Measurements from ENCODE around the gene NISCH.
A peak's percentile ranks its signal among the peaks of the same experiment; 100 is the strongest.

The NISCH gene

DNA sequence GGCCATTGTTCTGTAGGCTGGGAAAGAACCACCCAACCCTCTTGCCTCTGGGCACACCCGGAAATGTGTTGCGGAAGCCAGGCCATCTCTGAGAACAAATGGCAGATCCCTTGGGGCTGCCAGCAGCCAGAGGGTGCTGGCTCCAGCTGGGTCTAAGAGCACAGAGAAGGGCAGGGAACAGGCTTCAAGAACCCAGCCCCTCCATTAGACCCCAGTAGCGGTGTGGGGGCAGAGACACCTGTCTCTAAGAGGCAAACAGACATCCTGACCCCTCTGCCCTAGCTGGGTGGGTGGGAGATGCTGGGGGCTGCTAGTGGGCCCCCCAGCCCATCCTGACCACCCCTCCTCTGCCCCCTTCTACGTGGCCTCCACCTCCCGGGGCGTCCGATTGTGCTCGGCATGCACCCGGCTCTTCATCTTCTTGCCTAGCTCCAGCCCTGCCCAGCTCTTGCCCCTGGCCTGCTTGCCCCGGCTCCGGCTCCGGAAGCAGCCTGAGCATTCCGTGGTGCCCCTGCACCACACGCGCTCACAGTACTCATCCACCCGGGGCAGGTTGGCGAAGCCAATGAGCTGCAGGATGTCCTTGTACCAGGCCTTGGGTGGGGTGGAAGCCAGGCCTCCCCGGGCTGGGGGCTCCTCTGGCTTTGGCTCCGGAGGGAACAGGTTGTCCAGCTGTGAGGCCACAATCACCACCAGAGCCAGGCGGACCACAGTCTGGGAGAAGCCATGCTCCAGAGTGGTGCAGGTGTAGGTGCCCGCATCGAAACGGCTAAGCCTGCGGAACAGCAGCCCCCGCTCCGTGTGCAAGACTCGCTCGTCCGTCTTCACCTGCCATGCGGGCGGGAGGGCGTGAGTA is 19.9 kb upstream of the NISCH start:
- DNase-seq: no peak

DNA sequence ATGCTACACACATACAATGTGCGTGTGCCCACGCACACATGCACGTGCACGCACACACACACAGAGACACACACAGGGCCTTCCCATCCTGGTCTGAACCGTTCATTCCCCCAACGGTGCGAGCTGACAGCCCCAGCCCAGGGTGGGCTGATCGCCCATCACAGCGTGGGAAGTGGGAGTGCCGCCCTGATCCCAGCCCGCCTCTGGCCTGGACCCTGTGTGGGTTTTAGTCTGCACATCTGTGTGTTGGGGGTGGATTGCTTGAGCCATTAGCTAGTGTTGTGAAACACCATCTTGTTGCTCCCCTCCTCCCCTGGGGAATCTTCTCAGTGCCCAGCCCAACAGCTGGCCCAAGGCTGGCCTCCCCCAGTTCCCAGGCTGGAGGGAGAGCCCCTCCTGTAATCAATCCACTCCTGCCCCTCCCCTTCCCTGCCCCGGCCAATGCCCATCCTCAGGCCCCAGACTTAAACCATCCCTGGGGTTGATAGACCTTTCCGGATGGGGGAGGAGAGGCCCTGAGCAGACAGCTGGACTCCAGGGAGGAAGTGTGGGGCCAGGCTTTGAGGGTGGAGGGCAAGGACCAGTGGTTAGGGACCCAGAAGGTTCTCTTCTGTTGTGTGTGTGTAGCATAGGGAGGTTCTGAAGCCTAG is 18.8 kb upstream of the NISCH start:
- no peak for DNase-seq

DNA sequence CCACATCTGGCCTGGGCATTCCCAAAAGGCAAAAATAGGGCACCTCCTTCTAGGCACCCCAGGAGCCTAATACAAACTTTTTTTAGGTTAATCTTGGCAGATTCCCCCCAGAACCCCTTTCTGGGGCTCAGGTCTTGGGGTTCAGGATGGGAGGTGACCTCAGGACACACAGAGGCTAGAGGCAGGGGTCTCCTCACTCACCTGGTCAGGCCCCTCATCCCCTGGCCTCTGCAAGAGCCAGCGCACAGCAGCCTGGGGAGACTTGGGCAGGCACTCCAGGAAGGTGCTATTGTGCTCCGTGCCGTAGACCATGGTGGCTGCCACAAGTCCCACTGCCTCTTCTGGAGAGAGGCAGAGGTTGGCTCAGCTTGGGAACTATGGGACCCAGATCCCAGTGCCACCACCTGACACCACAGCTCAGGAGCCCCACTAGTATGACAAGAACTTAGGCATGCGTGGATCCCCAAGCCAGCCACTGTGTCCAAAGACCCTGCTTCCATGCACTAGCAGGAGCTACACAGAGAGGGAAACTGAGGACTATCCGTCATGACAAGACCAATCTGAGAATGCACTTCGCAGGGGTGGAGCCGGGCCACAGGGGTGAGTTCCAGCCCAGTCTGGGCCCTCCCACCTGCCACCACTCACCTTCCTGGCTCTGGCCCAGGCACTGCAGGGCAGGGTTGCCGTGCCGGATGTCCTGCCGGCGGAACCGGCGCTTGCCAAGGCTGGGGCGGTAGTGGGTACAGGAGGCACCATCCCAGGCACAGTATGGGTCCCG is 17.9 kb upstream of the NISCH start:
- no peak for DNase-seq

DNA sequence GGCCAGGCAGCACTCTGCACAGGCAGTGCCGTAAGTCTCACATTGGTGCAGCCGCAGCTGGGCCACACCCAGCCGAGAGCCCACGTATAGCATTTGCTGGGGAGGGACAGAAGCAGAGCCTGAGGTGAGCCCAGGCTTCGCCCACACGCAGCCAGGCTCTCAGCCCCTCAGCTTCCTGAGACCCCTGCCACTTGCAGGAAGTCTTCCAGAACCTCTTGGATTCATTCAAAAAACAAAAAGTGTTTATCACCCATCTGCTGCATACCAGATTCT is 17.4 kb upstream of the NISCH start:
- DNase-seq: no peak

DNA sequence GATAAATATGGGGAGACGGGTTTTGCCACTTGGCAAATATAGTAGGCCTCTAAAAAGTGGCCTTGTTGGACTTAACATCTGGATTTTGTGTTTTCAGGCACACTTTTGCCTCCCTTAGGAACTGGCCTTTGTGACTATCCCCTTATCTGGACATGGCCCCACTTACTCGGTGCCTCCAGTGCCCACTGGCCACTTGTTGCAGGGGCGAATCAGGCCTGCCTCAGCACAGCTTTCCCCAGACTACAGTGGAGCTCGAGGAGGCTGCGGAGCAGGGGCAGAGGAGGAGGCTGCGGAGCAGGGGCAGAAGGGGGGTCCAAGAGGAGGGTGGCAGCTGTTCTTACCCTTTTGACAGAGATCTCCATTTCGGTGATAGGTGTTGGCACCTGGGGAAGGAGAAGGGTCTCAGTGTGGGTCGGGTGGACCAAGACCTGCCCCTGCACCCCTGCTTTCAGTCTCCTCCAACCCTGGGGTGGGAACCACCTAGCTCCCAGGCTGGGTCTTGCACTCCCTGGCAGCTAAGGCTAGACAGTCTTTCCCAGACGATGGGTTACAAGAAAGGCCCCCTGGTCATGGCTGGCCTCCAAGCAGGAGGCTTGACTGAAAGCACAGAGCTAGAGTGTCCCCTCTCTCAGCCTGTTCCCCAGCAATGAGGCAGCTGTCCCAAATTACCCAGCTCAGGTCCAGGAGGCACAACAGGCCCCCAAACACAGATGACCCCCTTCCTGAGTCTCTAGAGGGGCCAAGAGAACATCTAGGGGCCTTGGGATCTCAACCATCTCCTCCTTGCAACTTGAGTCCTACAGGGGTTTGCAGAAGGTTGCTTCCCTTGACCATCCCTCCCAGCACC is 16.6 kb upstream of the NISCH start:
- DNase-seq: no peak

DNA sequence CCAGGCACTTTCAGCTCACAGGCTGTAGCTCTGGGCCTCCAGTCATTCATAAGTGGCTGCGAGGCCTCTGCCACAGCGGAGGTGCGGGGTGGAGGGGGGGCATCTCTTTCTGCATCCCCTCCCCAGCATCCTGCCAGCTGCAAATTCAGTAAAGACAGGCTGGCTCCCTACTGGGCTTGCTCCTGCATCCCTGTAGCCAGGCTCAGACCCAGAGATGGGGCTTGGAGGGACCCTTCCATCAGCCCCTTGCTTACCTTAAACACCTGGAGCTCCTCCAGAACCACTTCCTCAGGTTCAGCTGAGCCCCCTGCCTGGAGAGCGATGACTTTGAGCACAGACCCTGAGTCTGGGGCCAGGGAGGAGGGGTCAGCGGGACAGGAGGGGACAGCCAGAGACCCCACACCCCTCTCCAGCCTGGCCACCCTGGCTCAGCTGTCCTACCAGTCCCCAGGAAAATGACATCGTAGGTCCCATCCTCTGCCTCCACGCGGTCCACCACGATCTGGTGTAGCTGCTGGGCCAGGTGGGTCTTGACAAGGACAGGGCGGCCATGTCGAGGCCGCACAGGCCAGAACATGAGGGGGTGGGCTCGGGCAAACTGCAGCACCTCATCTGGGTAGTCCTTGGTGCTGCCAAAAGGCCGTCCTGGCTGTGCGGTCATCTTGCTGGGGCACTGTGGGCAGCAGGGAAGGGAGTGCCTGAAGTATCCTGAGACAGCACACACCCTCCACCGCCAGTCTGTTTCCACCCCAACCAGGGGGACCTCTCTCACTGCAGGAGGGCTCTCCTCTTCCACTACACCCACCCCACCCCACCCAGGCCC is 15.8 kb upstream of the NISCH start:
- DNase-seq: no peak

DNA sequence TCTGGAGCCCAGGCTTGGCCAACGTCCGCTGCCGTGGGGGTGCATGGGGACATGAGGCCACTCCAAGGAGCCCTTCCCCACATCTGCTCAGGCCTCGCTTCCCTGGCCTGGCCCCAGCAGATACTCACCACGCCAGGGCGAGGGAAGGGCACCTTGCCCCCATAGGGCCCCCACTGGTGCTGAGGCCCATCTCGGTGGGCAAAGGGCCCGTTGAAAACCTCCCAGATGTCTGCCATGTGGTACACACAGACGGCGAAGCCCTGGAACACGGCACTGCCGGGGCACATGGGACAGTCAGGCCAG is 15.2 kb upstream of the NISCH start:
- no peak for DNase-seq

DNA sequence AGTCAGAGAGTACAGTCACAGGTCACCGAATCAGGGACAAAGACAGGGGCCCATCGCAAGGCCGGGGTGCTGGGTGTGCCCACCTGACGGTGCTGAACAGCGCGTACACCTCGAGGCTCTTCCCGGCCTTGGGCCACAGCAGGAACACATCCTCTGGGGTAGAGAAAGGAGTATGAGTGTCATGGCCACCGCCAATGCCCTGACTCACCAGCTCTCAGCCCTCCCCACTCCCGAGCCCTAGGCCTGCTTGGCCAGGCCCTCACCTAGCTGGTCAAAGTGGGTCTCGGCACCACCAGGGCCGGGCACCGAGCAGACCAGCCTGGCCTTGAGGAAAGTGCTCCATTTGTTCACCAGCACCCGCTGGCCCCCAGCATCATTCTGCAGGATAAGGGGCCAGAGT is 14.7 kb upstream of the NISCH start:
- no peak for DNase-seq

DNA sequence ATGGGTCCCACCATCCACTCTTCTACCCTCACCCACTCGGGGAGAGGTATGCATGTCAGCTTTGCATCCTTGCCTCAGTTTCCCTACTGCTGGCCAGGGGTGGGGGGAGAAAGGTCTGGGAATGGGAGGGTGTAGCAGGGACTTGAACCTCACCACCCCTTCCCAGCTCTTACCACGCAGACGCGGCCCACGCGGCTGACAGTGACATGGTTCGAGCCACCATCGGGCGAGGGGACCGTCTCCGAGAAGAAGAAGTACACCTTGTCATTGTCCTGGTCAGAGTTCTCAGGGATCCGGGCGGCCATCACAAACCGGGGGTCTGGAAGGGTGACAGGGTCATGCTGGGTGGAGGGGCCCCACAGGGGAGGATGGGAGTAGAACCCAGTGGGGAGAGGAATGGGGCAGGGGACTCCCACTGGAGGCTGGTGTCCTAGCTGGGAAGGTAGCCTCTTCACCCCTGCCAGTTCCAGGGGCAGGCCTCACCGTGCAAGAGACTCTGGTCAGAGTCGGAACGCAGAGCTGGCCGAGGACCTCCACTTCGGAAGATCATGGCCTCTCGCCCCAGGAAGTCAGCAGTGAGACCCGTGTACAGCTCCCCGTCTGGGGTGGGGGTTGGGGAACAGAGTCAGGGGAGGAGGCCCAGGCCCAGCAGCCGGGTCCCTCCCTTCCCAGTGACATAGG is 14.2 kb upstream of the NISCH start:
- no peak for DNase-seq

DNA sequence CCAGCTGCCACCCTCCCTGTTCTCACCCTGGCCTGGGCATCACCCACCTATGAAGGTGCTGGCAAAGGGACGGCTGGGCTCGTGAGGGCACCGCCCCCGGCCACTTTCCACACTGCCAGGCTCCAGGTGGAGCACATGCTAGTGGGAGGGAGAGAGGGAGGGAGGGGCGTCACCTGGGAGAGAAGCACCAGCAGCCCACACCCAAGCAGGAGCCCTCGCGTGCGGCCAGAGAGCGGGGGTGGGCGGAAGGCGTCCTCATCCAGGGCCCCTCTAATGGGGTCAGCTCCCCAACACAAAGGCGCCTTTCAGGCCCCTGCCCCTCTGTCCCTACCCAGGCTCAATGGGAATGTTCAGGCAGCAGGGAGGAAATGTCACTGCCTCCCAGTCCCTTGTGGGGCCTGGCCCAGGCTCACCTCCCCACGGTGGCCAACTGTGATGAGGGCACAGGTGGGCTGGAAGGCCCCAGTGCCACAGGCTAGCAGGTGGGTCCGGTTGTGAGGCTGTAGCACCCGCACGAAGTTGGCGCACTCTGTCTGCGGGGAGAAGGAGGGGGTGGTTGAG is 13.6 kb upstream of the NISCH start:
- DNase-seq: no peak

DNA sequence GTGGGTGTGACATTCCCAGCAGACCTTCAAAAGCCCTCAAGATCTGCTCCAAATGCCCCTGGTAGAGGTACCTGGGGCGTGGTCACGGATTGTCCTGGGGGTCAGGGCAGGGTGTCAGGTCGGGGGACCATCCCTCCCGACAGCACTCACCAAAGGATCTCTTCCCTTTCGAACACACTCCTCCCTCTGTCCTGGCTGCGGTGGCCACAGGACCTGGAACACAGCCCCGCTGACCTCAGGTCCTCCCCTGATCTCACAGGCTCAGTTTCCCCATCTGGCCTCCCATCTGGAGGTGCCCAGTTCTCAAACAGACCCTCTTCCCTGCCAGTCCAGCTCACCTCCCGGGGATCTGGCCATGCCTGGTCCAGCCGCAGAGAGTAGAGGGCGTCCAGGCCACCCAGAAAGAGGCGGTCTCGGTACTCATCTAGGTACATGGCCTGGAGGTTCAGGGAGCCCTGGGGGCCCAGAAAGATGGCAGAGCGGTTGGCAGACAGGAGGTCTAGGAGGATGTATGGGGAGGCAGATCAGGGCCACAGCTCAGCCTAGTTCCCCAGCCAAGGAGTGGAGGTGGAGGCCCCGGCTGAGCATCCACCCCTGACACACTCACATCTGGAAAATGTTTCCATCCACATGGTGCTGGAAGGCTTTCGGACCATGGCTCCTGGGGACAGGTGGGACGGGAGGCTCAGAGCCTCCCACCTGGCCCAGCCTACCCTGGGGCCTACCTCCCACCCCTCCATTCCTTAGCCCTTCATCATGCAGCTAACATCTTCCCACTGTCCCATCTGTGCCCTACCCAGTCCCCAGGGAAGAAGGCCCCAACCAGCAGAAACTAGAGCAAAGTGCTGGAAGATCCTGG is 12.8 kb upstream of the NISCH start:
- DNase-seq: no peak

DNA sequence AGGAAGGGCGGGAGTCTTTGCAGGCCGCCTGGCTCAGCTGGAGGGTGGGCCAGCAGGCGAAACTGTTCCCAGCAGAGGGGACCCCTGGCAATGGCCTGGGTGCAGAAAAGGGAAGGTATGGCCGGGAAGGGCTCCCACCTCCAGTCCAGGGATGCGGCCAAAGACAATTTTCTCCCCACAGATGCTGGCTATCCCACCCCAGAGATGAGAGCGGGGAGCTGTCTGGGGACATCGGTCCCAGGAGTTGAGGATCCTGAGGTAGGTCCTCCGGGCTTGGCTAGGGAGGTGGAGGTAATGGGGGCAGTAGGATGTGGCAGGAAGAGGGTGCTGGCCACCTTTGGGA is 12.2 kb upstream of the NISCH start:
- DNase-seq: no peak

DNA sequence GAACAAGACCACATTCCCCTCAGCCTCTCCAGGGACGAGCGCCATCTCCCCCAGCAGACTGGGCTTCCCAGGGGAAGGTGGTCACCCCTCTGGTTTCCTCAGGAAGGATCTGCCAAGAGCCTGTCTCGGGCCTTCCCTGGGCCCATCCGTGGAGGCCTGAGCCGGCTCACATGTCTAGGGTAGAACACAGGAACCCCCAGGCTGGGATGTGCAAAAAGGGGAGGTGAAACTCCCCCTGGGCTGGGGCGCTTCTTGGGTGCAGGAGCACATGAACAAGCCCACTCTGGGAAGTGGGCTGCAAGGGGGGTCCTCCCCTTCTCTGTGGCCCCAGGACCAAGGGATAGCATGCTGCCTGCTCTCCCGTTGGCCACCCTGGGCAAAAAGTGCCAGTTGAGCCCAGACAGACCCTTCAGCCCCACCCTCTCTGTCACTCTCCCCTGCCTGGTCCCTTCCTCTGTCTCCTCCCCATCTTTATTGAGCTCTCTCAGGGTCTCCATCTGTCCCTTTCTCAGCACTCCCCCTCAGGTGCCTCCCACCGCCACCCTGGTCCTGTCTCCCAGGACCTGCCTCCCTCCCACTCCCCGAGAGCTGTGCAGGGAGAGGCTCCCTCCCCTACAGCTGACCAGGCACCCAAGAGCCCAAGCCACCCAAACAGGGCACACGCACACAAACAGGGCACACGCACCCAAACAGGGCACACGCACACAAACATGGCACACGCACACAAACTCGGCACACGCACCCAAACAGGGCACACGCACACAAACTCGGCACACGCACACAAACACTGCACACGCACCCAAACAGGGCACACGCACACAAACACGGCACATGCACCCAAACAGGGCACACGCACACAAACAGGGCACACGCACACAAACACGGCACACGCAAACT is 11.4 kb upstream of the NISCH start:
- no peak for DNase-seq

DNA sequence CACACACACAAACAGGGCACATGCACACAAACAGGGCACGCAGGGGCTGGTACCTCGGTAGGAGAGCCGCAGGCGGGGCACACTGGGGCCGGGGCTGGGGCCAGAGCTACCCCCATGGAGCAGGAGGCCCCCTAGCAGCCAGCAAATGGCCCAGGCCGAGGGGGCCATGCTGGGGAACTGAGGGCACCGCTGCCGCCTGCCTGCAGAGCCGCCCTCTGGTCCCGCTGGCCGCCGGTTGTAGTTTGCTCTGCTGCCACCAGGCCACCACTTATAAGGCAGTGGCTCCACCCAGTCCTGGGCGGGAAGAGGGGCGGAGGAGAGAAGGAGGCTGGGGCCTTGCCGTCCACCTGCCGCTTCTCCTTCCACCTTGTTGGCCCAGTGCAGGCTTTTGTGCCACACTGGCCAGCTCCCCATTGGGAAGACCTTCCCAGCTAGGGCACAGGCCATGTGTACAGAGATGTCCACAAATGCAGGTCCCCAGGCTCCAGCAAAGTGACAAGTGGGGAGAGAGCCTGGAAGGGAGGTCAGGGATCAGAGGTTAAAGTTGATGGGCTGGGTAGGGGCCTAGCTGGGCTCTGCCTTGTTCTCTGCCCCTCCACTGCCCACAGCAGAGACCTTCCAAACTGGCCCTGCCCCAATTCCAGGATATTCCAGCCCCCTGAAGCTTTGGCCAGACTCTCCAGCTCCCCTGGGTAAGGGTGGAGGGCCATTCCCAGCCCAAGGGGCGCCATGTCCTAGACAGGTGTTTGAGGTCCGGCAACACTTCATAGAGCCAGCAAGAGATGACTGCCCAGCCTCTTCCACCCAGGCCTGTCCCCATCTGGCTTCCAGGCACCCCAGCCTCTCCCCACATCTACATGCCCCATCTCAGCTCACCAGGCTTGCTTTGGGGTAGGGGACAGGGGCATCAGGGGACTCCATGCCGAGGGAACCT is 10.3 kb upstream of the NISCH start, which contains the start of gene SEMA3G:
SEMA3G (minus strand) TSS at position 244 of the 934 bp plus-strand sequence; CDS start at position 168, 76 bp downstream.
- peak; percentile 61 for DNase-seq

DNA sequence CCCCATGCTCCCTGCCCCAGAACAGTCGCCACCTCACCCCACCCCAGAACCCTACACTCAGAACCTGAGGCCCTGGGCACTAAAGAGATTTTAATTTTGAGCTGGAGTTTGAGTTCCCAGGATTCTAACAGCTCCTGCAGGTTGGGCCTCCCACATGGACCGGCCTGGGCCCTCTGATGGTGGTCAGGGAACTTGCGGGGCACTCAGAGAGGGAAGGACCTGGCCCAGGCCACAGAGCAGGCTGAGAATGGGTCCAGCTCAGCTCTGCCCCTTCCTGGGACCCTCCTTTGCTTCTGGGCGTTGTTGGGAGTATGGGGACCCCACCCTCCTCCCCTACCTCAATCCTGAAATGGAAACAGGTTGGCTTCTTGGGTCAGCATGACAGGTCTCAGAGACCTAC is 9.4 kb upstream of the NISCH start:
- DNase-seq: no peak

DNA sequence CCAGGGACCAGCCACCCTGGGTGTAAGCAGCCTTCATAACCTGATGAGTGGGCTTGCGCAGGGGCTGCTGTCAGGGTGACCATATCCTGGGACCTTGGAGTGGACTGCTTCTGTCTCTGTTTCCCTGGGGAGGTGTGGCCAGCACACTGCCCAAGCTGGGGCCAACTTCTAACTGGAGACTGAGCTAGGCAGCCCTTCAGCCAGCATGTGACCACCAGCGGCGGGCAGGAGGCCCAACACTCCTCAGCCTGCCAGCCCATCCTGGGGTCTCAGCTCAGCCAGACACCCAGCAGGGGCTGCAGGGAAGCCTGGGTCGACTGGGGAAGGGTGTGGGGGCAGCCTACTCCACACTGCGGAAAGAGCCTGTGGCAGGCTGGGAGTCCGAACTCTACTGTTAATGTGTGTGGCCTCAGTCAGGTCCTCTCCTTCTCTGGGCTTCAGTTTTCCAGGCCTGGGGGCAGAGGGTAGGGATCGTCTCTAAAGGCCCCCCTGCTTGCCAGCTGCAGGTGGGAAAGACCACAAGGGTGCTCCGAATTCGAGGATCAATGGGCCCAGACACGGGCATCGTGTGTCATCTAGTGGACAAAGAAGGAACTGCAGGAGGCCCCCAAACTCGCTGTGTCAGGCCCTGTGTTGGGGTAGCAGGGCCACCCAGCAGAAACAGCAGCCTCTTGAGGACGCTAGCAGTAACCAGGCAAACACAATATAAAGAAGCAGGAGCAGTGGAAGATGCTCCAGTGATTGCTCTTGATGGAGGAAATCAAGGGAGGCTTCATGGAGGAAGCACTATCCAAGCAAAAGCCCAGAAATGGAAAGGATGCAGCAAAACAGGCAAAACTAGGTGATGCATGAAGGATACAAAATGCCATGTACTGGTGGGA is 8.5 kb upstream of the NISCH start:
- peak; percentile 64 for DNase-seq
